ENCODE results near the gene IGSF21. TPM values are rescaled to one million over a fixed set of nuclear protein-coding genes. Genes with fewer than 3 reads are reported as not detected.

Gene IGSF21
- total and polyA plus RNA-seq, 5 donors from 2014 or later = not detected

DNA sequence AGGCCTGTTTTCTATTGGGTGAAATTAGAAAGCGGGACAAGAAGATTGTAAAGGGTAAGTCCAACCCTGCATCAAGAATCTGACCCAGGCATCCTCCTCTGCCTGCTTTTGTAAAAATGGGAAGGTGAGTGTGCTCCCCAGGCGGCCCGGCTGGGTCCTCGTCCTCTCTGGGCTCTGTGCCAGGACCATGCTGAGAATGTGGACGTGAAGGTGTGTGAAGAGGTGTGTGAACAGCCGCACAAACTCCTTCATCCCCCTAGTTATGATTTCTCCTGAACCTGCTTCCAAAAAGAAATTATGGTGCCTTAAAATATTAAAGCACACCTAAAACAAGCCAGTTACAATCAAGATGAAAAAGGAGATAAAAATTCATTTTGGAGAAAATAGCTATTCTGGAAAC is 185.7 kb downstream of the IGSF21 start:
- no peak overlapping the region for H3K4me3 Mint-ChIP-seq
- no peaks in the 10 kb centered on the region for H3K9me3 Mint-ChIP-seq
- H3K4me1 ChIP-seq (ENCODE audit: control insufficient read depth, insufficient read depth, low read length, poor library complexity, severe bottlenecking) = no peaks in the 10 kb centered on the region
- ATAC-seq (ENCODE audit: low read depth in 2 of 2) (no peak), DNase-seq (no peak)
- no peaks in the 10 kb centered on the region for H3K36me3 Mint-ChIP-seq
- peaks cover 11% of the 10 kb centered on the region for H3K27me3 Mint-ChIP-seq
- no peaks in the 10 kb centered on the region for H3K9me3 ChIP-seq (ENCODE audit: control insufficient read depth in 2 of 2, low read length in 2 of 2)
- no peak overlapping the region for H3K4me3 ChIP-seq (ENCODE audit: low read depth, low read length)
- H3K27ac Mint-ChIP-seq = no peak overlapping the region
- no peaks in the 10 kb centered on the region for H3K36me3 ChIP-seq (ENCODE audit: control insufficient read depth, insufficient read depth, low read length)
- no peak overlapping the region for H3K27ac ChIP-seq (ENCODE audit: insufficient read depth, low read length, poor library complexity, severe bottlenecking)
- H3K27me3 ChIP-seq (ENCODE audit: control insufficient read depth, insufficient read depth, low read length) = no peaks in the 10 kb centered on the region
- H3K4me1 Mint-ChIP-seq = no peaks in the 10 kb centered on the region

DNA sequence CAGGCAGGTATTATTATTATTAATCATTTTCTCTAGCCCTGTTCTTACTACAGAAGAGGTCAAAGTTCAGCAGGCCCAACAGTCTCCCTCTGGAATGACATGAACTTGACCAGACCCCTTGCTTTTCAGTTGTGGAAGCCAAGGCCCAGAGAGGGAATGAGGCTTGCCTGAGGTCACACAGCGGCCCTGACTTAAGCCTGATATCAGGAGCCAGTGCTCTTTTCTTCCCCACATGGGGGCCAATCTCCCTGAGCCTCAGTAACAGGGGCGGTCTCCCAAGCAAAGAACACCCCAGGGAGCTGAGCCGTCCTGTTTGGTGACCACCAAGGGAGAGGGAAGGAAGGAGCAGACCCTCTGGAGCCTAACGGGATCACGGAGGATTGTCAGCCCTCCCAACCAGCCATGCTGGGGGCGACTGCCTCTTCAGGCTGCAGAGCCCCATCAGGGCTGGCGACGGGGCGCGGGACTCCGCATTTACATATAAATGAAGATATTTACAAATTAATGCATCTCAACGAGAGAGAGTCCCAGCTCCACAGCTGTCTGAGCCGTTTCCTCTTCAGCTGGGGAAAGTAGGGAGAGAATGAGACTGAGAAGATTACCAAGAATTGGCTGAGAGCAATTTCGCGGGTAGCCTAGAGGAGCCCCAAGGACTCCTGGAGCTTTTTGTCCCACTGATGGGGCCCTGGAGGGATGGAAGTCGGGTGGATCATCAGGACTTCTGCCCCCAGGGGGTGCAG is 187.0 kb downstream of the IGSF21 start:
- Mint-ChIP-seq H3K9me3 (no peaks in the 10 kb centered on the region), H3K27ac (no peak overlapping the region), H3K4me1 (no peaks in the 10 kb centered on the region), H3K27me3 (peaks cover 14% of the 10 kb centered on the region), H3K4me3 (no peak overlapping the region), H3K36me3 (no peaks in the 10 kb centered on the region)
- Histone ChIP-seq H3K27ac (ENCODE audit: insufficient read depth, low read length, poor library complexity, severe bottlenecking) (no peak overlapping the region), H3K27me3 (ENCODE audit: control insufficient read depth, insufficient read depth, low read length) (no peaks in the 10 kb centered on the region), H3K36me3 (ENCODE audit: control insufficient read depth, insufficient read depth, low read length) (no peaks in the 10 kb centered on the region), H3K4me3 (ENCODE audit: low read depth, low read length) (no peak overlapping the region), H3K9me3 (ENCODE audit: control insufficient read depth in 2 of 2, low read length in 2 of 2) (no peaks in the 10 kb centered on the region), H3K4me1 (ENCODE audit: control insufficient read depth, insufficient read depth, low read length, poor library complexity, severe bottlenecking) (no peaks in the 10 kb centered on the region)
- no peak for DNase-seq
- no peak for ATAC-seq (ENCODE audit: low read depth in 2 of 2)

DNA sequence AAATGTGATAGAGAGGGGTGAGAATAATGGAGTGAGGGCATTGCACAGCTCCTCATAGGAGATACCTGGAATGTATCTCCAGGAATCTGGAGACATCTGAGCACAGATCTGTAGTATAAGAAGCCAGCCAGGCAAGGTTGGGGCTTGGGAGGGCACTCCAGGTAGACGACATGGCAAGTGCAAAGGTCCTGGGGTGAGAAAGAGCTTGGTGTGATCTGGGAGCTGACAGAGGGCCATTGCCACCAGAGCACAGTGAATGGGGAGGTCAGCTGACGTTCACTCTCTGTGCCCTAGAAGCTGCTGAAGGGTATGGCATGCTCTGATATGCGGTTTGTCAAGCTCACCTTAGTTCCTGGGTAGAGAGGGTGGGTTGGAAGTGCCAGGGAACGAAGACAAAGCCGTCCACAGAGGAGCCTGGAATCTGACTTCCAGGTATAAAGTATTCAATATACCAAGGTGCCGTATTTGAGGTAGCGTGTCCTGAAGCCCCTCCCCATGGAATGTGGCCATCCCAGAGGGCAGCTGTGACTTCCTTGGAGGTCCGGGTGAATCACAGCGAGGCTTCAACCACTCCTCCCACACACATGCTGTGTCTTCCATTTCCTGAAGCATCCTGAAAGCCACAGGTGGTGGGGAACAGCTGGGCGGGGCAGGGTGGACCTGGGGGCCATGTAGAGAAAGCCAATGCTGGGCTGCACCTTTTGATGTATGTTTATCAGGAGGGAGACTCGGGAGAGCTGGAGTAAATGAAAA is 190.5 kb downstream of the IGSF21 start:
- DNase-seq (no peak), ATAC-seq (ENCODE audit: low read depth in 2 of 2) (no peak)
- Histone ChIP-seq H3K27me3 (ENCODE audit: control insufficient read depth, insufficient read depth, low read length) (no peaks in the 10 kb centered on the region), H3K9me3 (ENCODE audit: control insufficient read depth in 2 of 2, low read length in 2 of 2) (no peaks in the 10 kb centered on the region), H3K27ac (ENCODE audit: insufficient read depth, low read length, poor library complexity, severe bottlenecking) (no peak overlapping the region), H3K4me3 (ENCODE audit: low read depth, low read length) (no peak overlapping the region), H3K36me3 (ENCODE audit: control insufficient read depth, insufficient read depth, low read length) (no peaks in the 10 kb centered on the region), H3K4me1 (ENCODE audit: control insufficient read depth, insufficient read depth, low read length, poor library complexity, severe bottlenecking) (no peaks in the 10 kb centered on the region)
- H3K36me3 Mint-ChIP-seq = no peaks in the 10 kb centered on the region
- H3K27me3 Mint-ChIP-seq = peaks cover 14% of the 10 kb centered on the region
- no peaks in the 10 kb centered on the region for H3K4me1 Mint-ChIP-seq
- H3K27ac Mint-ChIP-seq = no peak overlapping the region
- no peak overlapping the region for H3K4me3 Mint-ChIP-seq
- no peaks in the 10 kb centered on the region for H3K9me3 Mint-ChIP-seq

DNA sequence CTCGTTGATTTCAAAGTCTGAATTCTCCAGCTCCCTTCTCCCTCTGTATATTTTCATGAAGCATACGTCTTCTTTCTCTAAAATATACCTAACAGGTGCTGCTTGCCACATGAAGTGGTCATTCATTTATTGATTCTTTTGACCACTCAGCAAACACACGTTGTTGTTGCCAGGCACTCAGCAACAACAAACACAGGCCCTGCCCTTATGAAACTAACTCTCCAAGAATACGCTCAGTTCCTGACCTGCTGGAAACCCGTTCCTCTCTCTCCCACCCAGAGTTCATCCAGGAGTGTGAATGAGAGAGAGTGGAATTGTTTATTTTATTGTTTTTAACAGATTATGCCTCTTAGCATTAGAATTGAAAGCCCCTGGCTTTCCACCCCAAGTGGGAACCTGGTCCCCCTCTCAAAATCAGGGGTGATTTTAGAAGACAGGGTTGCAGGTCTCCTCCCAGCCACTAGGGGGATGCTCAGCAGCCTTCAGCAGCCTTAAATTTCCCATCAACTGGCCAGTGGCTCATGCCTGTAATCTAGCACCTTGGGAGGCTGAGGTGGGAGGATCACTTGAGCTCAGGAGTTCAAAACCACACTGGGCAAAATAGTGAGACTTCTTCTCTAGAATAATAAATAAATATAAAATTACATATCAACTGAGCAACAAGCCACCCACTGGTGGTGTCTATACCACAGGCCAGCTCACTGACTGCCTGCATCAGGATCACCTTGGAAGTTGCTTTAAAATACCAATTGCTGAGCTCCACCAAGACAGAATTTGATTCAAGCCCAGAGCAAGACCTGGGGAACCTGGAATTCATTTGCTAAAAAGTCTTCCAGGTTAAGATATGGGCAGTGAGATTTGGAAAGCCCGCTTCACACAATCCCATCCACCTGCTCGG is 192.1 kb downstream of the IGSF21 start:
- no peaks in the 10 kb centered on the region for H3K4me1 ChIP-seq (ENCODE audit: control insufficient read depth, insufficient read depth, low read length, poor library complexity, severe bottlenecking)
- no peak overlapping the region for H3K4me3 ChIP-seq (ENCODE audit: low read depth, low read length)
- H3K27ac ChIP-seq (ENCODE audit: insufficient read depth, low read length, poor library complexity, severe bottlenecking) = no peak overlapping the region
- Mint-ChIP-seq H3K27ac (no peak overlapping the region), H3K4me1 (no peaks in the 10 kb centered on the region), H3K36me3 (no peaks in the 10 kb centered on the region), H3K27me3 (peaks cover 14% of the 10 kb centered on the region), H3K9me3 (no peaks in the 10 kb centered on the region), H3K4me3 (no peak overlapping the region)
- H3K9me3 ChIP-seq (ENCODE audit: control insufficient read depth in 2 of 2, low read length in 2 of 2) = no peaks in the 10 kb centered on the region
- DNase-seq = peak in 1 of 3 donors; percentile 9
- H3K27me3 ChIP-seq (ENCODE audit: control insufficient read depth, insufficient read depth, low read length) = no peaks in the 10 kb centered on the region
- H3K36me3 ChIP-seq (ENCODE audit: control insufficient read depth, insufficient read depth, low read length) = no peaks in the 10 kb centered on the region
- ATAC-seq (ENCODE audit: low read depth in 2 of 2) = no peak

DNA sequence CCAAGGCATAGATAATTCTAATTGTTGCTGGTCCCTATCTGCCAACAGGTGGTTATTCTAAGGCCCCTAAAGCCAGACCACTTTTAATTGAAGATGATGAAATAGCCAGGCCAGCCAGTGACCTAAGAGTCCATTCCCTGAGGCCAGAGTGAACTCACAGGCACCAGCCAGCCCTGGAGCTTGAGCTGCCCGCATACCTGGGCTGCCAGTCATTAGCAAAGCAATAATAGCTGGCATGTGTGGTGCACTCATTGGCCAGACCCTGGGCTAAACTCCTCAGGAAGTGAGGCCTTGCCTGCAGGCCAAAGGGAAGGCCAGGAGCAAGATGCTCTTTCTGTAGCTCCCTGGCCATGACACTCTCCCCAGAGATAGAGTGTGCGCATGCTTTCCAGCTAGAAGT is 192.8 kb downstream of the IGSF21 start:
- peaks cover 14% of the 10 kb centered on the region for H3K27me3 Mint-ChIP-seq
- no peak overlapping the region for H3K27ac Mint-ChIP-seq
- Histone ChIP-seq H3K27ac (ENCODE audit: insufficient read depth, low read length, poor library complexity, severe bottlenecking) (no peak overlapping the region), H3K4me1 (ENCODE audit: control insufficient read depth, insufficient read depth, low read length, poor library complexity, severe bottlenecking) (no peaks in the 10 kb centered on the region), H3K36me3 (ENCODE audit: control insufficient read depth, insufficient read depth, low read length) (no peaks in the 10 kb centered on the region), H3K4me3 (ENCODE audit: low read depth, low read length) (no peak overlapping the region), H3K9me3 (ENCODE audit: control insufficient read depth in 2 of 2, low read length in 2 of 2) (no peaks in the 10 kb centered on the region), H3K27me3 (ENCODE audit: control insufficient read depth, insufficient read depth, low read length) (no peaks in the 10 kb centered on the region)
- H3K4me1 Mint-ChIP-seq = no peaks in the 10 kb centered on the region
- DNase-seq = no peak
- no peaks in the 10 kb centered on the region for H3K9me3 Mint-ChIP-seq
- no peak for ATAC-seq (ENCODE audit: low read depth in 2 of 2)
- no peak overlapping the region for H3K4me3 Mint-ChIP-seq
- H3K36me3 Mint-ChIP-seq = no peaks in the 10 kb centered on the region

DNA sequence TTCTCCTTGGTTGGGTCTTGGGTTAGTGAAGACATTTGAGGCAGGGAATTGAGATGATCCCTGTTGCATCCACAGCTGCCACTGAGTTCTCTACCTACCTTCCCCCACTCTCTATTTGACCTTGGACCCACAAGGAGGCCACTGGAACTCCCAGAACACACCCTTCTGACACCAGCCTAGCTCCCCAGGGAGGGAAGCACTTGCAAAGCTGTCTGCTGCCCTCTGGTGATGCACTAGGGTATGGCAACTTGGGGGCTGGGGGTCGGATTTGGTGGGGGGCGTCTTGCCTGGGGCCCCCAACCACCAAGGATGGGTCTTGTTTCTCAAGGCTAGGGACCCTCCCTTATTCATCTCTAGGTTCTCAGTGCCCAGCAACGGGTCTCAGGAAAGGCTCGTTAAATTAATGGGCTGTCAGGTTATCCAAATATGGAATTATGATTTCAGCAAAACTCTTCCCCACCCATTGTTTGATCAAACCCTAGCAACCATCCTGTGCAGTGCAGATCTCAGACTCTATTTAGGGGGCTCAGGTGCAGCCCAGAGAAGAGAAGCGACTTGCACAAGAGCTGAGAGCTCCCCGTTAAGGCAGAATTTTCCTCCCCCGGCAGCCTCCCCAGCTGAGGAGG is 195.3 kb downstream of the IGSF21 start:
- H3K36me3 Mint-ChIP-seq = no peaks in the 10 kb centered on the region
- H3K4me1 ChIP-seq (ENCODE audit: control insufficient read depth, insufficient read depth, low read length, poor library complexity, severe bottlenecking) = no peaks in the 10 kb centered on the region
- H3K9me3 ChIP-seq (ENCODE audit: control insufficient read depth in 2 of 2, low read length in 2 of 2) = no peaks in the 10 kb centered on the region
- H3K4me3 Mint-ChIP-seq = no peak overlapping the region
- no peaks in the 10 kb centered on the region for H3K9me3 Mint-ChIP-seq
- H3K27me3 ChIP-seq (ENCODE audit: control insufficient read depth, insufficient read depth, low read length) = no peaks in the 10 kb centered on the region
- ATAC-seq (ENCODE audit: low read depth in 2 of 2) (no peak), DNase-seq (peak in 1 of 3 donors; percentile 5)
- H3K27ac Mint-ChIP-seq = no peak overlapping the region
- peaks cover 6% of the 10 kb centered on the region for H3K27me3 Mint-ChIP-seq
- no peak overlapping the region for H3K4me3 ChIP-seq (ENCODE audit: low read depth, low read length)
- H3K36me3 ChIP-seq (ENCODE audit: control insufficient read depth, insufficient read depth, low read length) = no peaks in the 10 kb centered on the region
- H3K4me1 Mint-ChIP-seq = no peaks in the 10 kb centered on the region
- no peak overlapping the region for H3K27ac ChIP-seq (ENCODE audit: insufficient read depth, low read length, poor library complexity, severe bottlenecking)

DNA sequence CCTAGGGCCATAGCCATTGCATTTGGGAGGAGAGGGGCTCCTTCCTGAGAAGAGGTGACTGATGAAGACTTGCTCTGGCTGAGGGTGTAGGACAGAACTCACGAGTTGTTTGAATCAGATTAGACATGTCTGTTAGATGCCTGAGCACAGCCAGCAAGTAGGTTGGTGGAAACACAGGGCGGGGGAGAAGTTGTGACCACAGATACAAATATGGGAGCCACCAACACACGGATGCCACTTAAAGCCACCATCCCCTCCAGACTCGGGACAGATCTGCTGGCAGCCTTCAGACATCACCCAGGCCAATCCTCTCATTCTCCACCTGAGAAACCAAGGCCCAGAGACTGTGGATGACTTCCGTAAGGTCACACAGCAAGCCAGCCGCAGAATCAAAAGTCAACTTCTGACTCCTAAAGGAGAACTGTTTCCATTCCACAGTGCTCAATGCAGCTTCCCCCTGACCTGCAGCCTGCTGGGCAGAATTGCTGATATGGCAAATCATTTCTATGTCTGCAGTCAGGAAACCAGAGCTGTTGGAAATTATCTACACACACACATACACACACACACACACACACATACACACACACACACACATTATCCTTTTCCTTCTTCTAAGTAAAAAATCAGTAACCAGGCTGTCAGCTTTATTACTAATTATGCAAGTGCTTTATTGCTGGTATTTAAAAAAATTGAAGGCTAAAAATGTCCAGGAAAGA is 196.7 kb downstream of the IGSF21 start:
- no peaks in the 10 kb centered on the region for H3K4me1 ChIP-seq (ENCODE audit: control insufficient read depth, insufficient read depth, low read length, poor library complexity, severe bottlenecking)
- H3K27ac ChIP-seq (ENCODE audit: insufficient read depth, low read length, poor library complexity, severe bottlenecking) = no peak overlapping the region
- Mint-ChIP-seq H3K27me3 (no peaks in the 10 kb centered on the region), H3K27ac (no peak overlapping the region), H3K4me3 (no peak overlapping the region), H3K4me1 (no peaks in the 10 kb centered on the region), H3K9me3 (no peaks in the 10 kb centered on the region), H3K36me3 (no peaks in the 10 kb centered on the region)
- H3K36me3 ChIP-seq (ENCODE audit: control insufficient read depth, insufficient read depth, low read length) = no peaks in the 10 kb centered on the region
- no peak for DNase-seq
- ATAC-seq (ENCODE audit: low read depth in 2 of 2) = no peak
- H3K9me3 ChIP-seq (ENCODE audit: control insufficient read depth in 2 of 2, low read length in 2 of 2) = no peaks in the 10 kb centered on the region
- no peak overlapping the region for H3K4me3 ChIP-seq (ENCODE audit: low read depth, low read length)
- no peaks in the 10 kb centered on the region for H3K27me3 ChIP-seq (ENCODE audit: control insufficient read depth, insufficient read depth, low read length)
